GM19238 (cell line): Measurements from ENCODE around the gene PPP2R2B.

Experiments
- DNase-seq: peaks from one replicate; pipeline ENCODE4 v3.0.0; 2011; ENCODE audit warnings: low spot score; ENCODE audit not compliant: insufficient read length

Gene PPP2R2B

GRCh38 chr5:146660376-146660960, 218.1 kb downstream of the PPP2R2B start:
- DNase-seq = no peak

GRCh38 chr5:146659961-146660360, 218.6 kb downstream of the PPP2R2B start:
- DNase-seq = no peak

GRCh38 chr5:146656703-146657102, 221.9 kb downstream of the PPP2R2B start:
- DNase-seq = no peak

DNA sequence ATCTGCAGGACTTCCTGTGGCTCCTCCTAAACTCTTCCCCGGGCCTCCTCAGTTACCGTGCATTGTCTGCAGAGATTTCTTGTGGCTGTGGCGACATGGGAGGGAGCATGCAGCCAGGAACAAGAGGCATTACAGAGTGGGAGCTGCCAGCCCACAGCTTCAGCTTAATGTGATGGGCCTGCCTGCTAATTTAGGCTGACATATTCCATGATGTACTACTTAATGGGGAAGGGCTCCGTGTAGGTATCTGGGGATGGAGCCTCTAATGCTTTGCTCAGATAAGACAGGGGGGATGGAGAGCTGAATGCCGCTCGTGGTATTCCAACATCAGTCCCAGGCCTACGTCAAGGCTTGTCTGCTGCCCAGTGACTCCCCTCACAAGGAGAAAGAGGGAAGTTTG, 225.0 kb downstream of the PPP2R2B start:
- no peak for DNase-seq

DNA sequence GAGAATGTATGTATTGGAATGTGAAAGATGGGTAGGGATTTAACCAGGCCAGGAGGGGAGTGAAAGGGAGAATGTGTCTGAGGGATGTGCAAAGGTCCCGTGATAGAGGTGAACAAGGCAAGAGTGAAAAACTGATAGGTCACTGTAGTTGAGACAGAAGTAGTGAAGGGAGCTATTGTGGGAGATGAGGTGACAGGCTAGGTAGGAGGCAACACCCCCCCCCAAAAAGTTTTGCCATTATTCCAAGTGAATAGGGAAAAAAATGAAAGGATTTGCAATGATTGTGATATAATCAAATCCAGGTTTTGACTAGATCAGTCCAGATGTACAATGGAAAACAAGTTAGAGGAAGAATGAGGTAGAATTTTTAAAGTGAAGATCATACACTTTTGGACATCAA, 226.0 kb downstream of the PPP2R2B start:
- no peak for DNase-seq

GRCh38 chr5:146647656-146648199, 230.8 kb downstream of the PPP2R2B start:
- DNase-seq = no peak

- DNase-seq = no peak
Measured at GRCh38 chr5:146646441-146646840, 232.1 kb downstream of the PPP2R2B start.

- DNase-seq = no peak
Measured at GRCh38 chr5:146645342-146645741, 233.2 kb downstream of the PPP2R2B start.

GRCh38 chr5:146644831-146645230, 233.7 kb downstream of the PPP2R2B start:
- DNase-seq = no peak

GRCh38 chr5:146643776-146644175, 234.8 kb downstream of the PPP2R2B start:
- DNase-seq = no peak

GRCh38 chr5:146642410-146642809, 236.1 kb downstream of the PPP2R2B start:
- DNase-seq = no peak

- no peak for DNase-seq
Measured at GRCh38 chr5:146641941-146642340, 236.6 kb downstream of the PPP2R2B start.

DNA sequence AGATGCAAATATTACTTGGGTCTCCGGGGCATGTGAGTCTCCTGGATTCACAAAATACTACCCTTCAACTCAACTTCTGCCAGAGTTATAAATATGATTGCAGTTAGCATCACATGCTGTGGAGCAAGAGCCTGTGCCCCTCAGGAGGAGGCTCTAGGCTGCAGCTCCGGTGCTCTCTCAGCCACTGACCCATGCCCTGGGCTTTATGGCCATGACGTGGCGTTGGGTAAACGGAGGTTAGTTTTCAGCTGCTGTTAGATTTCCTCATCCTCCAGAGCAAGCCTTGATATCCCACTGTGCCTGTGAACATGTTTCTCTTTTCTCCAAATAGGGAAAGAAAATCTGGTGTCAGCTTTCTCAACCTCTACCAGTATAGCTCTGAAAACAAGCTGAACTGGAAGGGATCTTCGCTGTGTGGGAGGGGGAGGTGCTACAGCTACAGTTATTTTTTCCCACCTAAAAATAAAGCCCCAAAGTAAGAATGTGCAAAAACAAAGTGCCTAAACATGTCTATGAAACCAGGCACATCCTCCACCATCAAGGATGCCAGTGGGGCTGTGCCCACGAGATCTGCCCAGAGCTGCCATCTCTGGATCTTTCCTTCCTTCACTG, 238.2 kb downstream of the PPP2R2B start:
- no peak for DNase-seq

DNA sequence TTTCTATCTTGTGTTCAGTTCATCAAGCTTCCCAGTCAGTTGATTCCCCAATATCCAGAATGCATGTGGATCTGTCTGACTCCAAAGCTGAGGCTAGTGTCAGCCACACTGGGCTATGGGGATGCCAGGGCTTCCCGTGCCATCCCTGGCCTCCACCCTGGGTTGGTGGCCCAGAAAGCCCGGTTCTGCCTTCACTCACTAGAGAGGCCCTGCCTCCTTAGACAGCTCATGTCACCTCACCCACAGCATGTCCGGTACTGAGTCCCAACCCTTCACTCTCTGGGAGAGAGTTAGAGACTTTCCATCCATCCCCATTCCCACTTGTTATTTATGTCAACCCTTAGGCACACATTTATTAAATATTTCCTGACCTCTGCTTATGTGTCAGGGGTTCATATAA, 243.1 kb downstream of the PPP2R2B start:
- DNase-seq = no peak

GRCh38 chr5:146633323-146633764, 245.2 kb downstream of the PPP2R2B start:
- no peak for DNase-seq

- DNase-seq = no peak
Measured at GRCh38 chr5:146632620-146633322, 245.8 kb downstream of the PPP2R2B start.

- no peak for DNase-seq
Measured at GRCh38 chr5:146630472-146630871, 248.1 kb downstream of the PPP2R2B start.

DNA sequence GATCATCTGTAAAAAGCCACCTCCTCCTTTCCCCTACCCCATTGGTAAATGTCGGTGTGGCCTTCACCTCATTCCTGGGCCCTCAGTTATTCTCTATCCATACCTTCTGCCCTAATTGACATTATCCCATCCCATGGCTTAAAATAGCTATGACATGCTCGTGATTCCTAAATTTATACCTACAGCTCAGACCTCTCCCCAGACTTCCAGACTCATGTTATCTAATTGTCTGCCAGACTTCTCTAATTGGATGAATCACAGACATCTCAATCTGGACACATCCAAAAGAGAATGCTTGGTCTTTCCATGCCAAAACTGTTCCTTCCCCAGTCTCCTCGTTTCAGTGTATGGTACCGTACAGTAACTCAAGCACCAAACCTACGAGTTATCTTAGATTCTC, 249.6 kb downstream of the PPP2R2B start:
- DNase-seq = no peak

DNA sequence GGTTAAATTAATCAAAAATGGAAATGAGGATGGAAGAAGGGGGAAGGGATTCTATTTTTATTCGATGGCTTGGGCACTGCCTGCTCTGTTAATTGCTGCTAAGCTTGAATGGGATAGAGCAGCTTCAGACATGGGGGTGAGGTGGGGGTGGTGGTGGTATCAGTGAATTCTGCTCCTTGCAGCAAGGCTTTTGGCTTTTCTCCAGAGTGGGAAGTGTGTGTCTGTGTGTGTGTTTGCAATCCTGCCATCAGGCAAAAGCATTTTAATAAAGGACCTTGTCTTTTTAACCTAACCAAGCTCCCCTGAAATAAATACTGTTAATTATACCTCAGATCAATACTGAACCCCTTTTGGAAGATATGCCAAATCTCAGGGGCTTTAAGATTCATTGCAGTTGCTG, 251.6 kb downstream of the PPP2R2B start:
- DNase-seq = no peak

GRCh38 chr5:146624179-146624578, 254.4 kb downstream of the PPP2R2B start:
- DNase-seq = no peak

DNA sequence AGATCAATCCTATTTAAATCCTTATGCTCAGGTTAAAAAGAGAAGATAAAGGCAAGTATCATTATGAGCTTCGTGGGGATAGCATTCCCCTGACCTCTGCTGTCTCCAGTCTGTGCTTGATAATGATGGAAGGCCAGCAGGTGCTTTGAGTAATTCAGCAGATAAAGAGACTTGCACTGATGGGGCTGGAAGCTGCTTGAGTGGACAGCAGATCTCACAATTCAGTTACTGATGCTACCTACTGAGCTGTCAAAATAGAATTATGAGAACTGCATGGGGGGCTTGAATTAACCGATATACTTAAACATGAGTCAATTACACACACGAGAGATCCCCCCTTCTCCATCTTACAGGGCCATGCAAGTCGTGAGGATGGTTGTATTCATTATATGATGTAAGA, 254.9 kb downstream of the PPP2R2B start:
- DNase-seq = no peak

DNA sequence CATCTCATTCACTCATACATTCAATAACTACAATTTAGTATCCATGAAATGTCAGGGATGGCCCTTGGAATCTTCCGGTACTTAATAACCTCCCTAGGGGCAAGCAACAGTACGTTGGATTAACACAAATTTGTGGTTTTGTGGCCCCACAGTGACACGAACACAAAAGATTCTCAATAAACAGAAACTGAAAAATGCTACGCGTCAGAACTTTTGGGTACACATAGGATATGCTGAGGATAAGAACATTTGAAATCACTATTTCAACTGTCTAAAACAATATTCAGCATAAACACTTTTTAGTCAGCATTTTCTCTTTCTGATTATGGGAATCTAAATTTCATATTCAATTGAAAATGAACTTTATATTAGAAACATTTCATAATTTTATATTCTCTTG, 255.5 kb downstream of the PPP2R2B start:
- DNase-seq = no peak

DNA sequence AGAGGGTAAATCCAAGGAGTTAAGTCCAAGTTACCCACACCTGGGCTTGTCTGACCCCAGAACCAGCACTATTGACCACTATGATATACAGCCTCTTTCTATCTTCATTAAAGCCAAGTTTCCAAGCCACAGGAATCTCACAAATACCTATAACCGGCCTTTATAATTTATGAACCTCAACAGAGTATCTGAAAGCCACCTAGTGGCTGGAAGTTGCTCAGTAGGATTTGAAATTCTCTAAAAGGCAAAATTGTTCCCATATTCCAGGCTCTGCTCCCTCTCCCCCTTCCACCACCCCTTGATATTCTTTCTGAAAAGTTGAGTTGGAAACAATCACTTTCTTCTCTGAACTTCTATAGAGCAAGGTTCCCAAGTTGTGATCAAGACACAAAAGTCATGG, 256.2 kb downstream of the PPP2R2B start:
- no peak for DNase-seq
